Stromal cell of bone marrow (primary cell): ENCODE data around the gene LACTBL1.
"Not testable (repeated sequence)": the region's sequence is repeated elsewhere in the genome, so short reads cannot be mapped to it uniquely, and the experiment has no call there.

Experiments
- DNase-seq: peaks from one replicate; pipeline ENCODE4 v3.0.0-alpha.2; 2012; ENCODE audit warnings: low read depth

Gene LACTBL1

DNA sequence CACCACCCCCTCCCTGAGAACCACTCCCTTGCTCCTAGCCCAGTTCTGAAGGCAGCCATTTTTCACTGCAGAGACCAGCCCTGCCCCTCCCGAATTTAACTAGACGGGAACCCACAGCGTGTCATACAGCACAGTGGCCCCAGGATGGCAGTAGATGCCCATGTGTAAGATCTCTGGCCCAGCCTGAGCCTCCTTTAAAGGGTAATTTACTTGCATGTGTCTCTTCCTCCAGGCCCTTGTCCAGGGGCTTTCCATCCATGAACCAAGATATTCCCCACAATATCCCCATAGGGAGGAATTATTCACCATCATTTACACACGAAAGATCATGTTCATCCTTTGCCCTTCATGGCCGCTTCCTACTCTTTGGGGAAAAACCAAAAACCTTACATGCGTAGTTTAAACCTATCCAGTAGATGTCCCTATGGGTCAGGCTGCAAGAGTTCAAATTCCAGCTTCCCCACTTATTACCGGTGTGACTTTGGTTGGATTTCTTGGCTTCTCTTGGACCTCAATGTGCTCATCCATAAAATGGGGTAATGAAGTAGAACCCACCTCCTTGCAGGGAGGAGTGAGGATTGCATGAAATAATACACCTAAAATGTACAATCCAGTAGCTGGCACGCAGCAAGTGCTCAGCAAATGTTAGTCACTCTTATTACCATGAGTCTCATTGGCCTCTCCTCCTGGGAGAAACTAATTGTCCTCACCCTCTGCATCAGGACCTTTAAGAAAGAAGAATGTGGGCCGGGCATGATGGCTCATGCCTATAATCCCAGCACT, 4.0 kb upstream of the LACTBL1 start:
- DNase-seq, result peak; percentile 77

- DNase-seq, result no peak
These were observed 3.4 kb upstream of the LACTBL1 start for GRCh38 chr1:22976127-22976460.

GRCh38 chr1:22975694-22976093, 3.0 kb upstream of the LACTBL1 start:
- DNase-seq, result no peak

DNA sequence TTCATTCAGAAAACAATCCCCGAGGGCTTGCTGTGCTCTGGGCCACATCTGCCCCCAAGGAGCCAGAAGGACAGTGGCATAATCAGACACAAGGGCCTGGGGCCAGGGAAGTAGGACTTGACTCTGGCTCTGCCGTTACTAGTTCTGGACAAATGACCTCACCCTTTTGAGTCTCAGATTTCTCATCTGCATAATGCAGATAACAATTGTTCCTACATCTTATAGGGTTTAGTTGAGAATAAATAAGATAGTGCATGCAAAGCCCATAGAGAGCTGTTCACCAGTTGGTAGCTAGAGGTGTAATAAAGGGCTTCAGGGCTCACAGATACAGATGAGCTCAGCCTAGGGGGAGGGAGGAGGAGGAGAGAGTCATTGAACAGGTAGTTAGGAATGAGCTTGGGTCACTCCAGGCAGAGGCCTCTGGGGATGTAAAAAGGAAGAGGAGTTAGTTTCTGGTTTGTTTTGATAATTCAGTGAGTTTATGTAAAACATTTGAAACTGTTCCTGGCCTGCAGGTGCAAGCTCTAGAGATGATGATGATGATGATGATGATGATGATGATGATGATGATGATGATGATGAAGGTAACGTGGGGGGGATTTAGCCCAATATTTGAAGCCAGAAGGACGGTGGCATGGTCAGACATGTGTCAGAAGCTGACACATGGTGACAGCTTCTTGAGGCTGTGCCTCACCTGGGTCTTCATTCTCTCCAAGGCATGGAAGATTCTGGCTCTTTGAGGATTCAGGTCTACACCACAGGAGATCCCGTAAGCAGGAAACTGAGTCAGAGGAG, 858 bp downstream of the LACTBL1 start:
- no peak for DNase-seq

DNA sequence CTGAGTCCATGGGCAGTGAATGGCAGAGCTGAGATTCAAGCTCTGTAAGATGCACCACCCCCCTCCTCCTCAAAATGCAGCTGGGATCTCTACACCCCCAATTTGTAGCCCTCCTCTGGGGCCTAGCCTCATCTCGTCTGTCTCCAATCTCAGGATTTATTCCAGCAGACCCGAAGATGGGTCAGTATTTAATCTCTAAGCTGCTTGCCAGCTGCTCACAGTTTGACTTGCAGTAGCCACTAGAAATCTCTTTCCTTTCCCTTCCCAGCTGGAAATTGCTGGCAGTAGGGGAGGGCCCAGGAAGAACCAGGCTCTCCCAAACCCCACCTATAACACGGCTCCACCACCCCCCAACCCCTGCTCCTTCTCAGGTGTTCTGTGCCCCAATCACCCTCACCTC, 1.5 kb downstream of the LACTBL1 start:
- no peak for DNase-seq

GRCh38 chr1:22970096-22970495, 2.6 kb downstream of the LACTBL1 start:
- no peak for DNase-seq

- DNase-seq, result peak; percentile 18
These were observed 3.4 kb downstream of the LACTBL1 start for GRCh38 chr1:22969304-22969709.

DNA sequence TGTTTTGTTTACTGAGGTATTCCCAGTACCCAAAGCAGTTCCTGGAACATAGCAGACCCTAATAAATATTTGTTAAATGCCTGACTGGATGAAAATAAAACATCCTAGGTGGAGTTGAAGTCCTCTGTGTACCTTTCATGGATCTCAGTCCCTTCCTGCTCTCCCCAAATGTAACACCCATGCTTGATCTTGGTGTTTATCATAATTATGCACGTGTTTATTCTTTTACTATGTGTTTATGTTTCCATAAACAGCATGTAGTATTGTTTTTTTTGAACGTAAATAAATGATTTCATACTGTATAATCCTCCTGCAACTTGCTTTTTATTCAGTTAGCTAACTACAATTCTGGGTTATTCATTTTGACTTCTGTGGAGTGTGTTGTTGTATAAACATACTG, 4.8 kb downstream of the LACTBL1 start:
- no peak for DNase-seq

GRCh38 chr1:22966309-22966708, 6.4 kb downstream of the LACTBL1 start:
- DNase-seq, result no peak

DNA sequence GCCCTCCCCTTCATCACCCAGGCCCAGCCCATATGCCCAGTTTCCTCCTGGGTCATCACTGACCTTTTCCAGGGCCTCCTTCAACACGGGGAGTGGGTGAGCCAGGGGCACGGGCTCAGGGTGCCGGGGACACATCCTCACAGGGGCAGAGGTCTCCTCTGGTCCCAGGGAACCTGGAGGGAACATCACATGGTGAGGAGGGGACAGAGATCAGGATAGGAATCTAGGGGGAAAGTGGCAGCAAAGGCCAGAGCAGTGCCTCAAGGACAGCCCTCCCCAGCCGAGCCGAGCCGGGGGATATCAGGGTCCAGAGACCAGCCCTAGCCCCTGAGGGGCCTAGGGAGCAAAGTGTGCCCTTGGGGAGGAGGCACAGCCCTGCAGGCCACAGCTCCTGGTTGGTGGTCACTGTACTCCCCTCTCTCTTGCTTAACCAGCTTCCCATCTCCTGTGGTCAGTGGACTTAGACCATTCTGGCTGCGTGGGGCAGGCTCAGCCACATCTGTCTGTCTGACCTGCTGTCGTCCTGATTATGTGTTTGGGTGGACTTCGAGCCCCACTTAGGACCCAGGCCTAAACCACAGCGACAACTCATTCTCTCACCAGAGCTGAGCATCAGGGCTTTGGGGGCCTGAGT, 9.5 kb downstream of the LACTBL1 start:
- DNase-seq, result no peak

DNA sequence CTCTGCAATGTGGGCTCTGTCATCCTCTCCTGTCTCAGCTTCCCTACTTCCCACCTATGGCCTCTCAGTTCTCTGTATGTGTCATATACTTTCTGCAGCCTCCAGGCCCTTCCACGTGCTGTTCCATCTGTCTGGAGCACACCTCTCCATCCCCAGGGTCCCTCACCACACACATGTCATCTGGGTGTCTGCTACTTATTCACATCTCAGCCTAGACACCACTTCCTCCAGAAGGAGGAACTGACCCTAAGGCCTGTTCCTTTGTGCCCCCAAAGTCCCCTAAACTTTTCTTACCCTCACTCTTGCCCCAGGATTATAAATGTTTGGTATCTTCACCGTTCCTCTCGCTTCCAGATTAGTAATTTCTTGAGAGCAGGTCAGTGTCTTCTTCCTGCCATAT, 10.1 kb downstream of the LACTBL1 start:
- DNase-seq, result no peak

GRCh38 chr1:22959545-22960360, 12.9 kb downstream of the LACTBL1 start:
- no peak for DNase-seq

DNA sequence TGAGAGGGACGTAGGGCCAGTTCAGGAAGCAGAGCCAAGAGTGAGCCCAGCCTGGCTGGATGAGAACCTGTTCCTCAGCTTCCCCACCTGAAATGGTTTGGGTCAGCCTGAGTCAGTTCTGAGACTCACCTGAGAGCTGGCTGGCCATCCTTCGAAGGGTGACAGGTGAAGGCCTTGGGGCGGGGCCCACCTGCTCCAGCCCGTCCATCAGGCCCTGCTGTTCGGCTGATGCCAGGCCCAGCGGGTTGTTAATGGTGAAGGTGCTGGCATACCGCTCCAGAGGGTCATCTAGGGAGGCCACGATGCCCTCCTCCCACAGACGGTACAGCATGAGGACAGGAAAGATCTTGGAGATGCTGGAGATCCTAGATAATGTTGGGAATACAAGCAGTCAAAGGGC, 14.1 kb downstream of the LACTBL1 start:
- no peak for DNase-seq

DNA sequence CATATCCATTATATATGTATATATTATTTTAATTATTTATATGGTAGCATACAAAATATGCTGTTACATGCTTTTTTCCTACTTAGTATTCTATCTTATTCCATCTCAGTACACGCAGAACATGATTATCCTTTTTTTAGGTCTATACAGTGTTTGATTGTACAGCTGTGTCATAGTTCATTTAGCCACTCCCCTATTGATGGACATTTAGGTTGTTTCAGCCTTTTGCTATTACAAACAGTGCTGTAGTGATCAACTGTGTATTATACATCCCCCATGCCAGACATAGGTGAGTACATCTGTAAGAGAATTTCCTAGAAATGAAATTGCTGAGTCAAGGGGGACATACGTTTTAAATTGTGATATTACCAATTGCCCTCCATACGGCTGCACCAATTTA, 15.6 kb downstream of the LACTBL1 start:
- DNase-seq, result no peak

GRCh38 chr1:22955146-22955545, 17.5 kb downstream of the LACTBL1 start:
- DNase-seq, result no peak

GRCh38 chr1:22953740-22954141, 18.9 kb downstream of the LACTBL1 start:
- DNase-seq, result no peak

DNA sequence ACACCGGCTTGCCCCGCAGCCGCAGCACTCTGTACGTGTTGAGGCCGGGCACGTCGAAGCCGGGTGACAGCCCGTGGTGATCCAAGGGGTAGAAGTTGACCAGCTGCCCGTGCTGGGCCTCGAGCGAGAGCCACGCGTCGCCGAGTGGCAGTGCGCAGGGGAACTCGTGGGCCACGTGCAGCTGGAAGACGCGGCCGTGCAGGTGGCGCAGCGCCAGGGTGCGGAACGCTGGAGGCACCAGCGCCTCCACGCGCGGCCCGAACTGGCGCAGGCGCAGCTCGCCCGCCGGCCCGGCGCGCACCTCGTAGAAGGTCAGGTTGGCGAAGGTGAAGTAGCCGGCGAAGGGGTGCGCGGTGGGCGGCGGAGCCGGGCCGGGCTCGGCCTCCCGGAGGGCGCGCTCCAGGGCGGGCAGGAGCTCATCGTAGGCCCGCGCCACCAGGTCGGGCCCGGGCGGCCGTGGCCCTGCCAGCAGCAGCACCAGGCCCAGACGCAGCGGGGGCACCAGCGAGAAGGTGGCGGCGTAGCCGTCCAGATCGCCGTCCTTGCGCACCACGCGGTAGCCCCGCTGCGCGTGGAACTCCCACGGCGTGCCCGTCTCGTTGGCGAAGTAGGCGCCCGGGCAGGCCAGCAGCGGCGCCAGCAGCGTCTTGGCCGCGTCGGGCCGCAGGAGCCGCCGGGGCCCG, 19.5 kb downstream of the LACTBL1 start:
- DNase-seq, result no peak

GRCh38 chr1:22952694-22953056, 20.0 kb downstream of the LACTBL1 start:
- no peak for DNase-seq

- DNase-seq, result no peak
These were observed 20.9 kb downstream of the LACTBL1 start for GRCh38 chr1:22951796-22952195.

DNA sequence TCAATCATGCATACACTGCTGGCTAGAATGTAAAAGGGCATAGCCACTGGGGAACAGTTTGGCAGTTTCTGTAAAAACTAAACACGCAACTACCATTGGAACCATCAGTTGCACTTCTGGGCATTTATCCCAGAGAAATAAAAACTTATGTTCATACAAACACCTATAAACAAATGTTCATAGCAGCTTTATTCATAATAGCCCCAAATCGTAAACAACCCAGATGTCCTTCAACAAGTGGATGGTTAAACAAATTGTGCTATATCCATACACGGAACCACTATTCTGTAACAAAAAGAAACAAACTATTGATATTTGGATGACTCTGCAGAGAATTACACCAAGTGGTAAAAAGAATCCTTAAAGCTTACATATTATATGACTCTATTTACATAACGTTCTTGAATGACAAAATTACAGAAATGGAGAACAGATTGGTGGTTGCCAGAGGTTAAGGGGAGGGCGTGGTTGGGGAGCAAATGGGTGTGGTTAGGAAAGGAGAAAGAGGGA, 22.8 kb downstream of the LACTBL1 start:
- peak; percentile 22 for DNase-seq

GRCh38 chr1:22945171-22945570, 27.5 kb downstream of the LACTBL1 start:
- not testable (repeated sequence) for DNase-seq
